IMR-90 (cell line): ENCODE data around the gene MRGPRF.

ENCODE experiments used
- CTCF ChIP-seq: conservative IDR thresholded peaks from 2 replicates; pipeline ENCODE4 v1.5.1; 2012; ENCODE audit warnings: mild to moderate bottlenecking, low read depth, low read length, improper control_type of control experiment
- FOS ChIP-seq: fragments of 150-350 bp; IDR thresholded peaks from 2 replicates; pipeline ENCODE4 v1.6.1; 2016; ENCODE audit warnings: low read depth, low read length
- MAZ ChIP-seq: IDR thresholded peaks from 2 replicates; pipeline ENCODE4 v1.6.1; 2012; ENCODE audit warnings: low read depth, mild to moderate bottlenecking, low read length, improper control_type of control experiment, moderate library complexity, borderline replicate concordance
- MXI1 ChIP-seq: IDR thresholded peaks from 2 replicates; pipeline ENCODE4 v1.6.1; 2012; ENCODE audit warnings: low read depth, mild to moderate bottlenecking, low read length, moderate library complexity, borderline replicate concordance
- POLR2A ChIP-seq: IDR thresholded peaks from 2 replicates; pipeline ENCODE4 v1.6.1; 2012; ENCODE audit warnings: mild to moderate bottlenecking, low read depth, low read length
- TF ChIP-seq, protein P1 (sequence below): fragments of 150-350 bp; IDR thresholded peaks from 2 replicates; pipeline ENCODE4 v1.6.1; 2016; ENCODE audit warnings: low read depth, mild to moderate bottlenecking, low read length, moderate library complexity, borderline replicate concordance

DNA sequence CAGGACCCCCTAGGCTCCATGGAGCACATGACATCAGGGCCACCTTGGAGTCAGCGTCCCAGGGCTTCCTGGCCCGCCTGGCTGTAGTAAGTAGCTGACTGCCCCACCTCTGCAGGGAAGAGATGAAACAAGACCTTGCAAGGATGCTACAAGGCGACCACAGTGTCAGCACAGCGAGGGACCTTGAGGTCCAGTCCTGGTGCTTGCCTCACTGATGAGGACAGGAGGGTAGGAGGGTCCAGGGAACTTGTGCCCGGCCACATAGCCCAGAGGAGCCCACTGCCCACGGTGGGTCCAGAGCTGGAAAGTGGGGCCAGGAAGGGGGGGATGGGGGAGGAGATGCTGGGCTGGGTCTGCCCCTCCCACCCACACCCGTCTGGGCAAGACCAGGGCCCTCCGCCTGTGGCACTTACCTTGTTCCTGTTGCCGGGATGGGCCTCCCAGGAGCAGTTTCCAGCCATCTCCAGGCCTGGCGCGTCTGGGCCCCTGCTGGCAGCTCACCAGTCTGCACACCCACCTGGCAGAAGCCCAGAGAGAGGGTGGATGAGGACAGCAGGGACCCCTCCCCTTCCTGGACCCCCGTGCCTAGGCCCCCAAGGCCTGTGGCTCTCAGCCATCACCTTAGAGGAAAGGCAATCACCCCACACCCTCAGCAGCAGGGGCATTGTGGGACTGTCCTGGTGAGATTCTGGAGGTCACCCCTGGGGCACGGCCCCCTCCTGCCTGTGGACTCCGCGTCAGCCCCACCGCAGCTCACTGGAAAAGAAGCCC, 3.4 kb downstream of the MRGPRF start:
- TF ChIP-seq, protein P1, sequence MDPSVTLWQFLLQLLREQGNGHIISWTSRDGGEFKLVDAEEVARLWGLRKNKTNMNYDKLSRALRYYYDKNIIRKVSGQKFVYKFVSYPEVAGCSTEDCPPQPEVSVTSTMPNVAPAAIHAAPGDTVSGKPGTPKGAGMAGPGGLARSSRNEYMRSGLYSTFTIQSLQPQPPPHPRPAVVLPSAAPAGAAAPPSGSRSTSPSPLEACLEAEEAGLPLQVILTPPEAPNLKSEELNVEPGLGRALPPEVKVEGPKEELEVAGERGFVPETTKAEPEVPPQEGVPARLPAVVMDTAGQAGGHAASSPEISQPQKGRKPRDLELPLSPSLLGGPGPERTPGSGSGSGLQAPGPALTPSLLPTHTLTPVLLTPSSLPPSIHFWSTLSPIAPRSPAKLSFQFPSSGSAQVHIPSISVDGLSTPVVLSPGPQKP: no peak
- TF ChIP-seq FOS (no peak), POLR2A (no peak), CTCF (no peak), MXI1 (no peak), MAZ (no peak)
